ENCODE results near the gene ADGRG3. TPM values are rescaled to one million over a fixed set of nuclear protein-coding genes. Genes with fewer than 3 reads are reported as not detected.
A peak's percentile ranks its signal among the peaks of the same experiment; 100 is the strongest.

Gene ADGRG3
- total and polyA plus RNA-seq, 2 donors from 2014 or later: 0.17 to 1.8 TPM

DNA sequence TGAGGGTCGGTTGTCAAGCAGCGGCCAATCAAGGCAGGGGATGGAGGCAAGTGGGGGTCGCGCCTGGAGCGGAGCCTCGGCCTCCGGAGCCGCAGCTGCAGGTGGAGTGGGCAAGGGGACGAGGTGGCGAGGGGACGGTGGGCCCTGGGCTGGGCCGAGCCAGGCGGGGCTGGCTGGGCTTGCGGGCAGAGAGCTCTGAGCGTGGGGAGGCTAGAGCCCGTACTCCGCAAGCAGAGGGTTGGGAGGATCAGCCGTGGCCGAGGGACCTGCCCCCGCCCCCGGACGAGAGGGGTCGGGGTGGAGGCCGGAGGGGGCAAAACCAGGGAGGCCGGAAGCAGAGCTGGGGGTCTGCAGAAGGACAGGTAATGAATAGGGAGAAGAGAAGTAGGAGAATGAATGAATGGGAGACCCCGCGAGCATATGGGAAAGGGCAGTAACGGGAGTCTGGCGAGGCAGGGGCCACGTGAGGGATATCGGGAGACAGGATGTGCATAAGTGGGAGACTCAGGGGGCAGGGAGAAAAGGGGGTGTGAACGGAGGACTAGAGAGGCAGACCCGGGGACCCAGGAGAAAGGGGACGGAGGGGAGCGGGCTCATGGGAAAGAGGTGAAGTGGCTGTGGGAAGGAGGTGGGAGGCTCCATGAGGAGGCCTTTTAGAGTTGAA is 67.8 kb downstream of the ADGRG3 start, which contains the start of gene KATNB1:
TSS of gene KATNB1 (plus strand) at position 16 of the 664 bp plus-strand sequence. CDS start 1,474 bp downstream, outside the sequence.
- DNase-seq: peak in 4 of 5 donors; percentile 38 to 73 (median 59)

DNA sequence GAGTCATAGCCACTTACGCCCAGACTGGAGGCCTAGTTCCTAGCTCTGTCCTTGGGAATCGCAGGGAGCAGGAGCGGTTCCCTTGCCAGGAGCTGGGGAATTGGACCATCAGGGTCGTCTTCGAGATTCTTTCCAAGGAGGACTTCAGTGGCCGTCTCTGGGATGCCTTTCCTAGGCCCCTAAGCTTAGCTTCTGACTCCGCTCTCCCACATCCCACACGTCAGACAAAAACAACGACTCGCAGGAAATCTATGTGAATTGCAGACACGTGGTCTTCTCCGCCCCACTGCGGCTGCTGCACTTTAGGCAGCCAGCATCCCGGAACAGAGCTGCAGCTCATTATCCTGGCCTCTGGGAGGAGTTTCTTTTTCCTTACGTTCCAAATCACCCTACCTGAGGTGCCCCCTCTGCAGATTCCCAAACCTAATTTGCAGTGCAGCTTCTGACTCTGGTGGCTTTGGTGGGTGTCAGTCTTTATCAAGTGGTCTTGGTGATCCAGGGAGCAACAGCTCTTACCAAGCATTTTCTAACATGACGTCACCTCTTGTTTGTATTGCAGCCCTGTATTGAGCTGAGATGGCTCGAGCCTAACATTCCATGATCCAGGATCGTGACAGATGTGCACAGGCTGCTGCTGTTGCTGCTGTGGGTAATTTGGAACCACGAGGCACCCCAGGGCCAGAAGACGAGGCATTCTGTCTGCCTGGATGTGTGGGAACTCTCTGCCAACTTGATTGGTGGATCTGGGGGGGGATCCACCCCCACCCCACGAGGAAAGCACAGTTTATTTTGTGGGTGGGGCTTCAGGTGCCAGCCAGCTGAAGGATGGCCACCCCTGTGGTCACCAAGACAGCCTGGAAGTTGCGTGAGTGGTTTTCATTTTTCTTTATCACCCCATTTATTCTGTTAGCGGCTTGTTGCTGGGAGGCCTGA is 68.6 kb downstream of the ADGRG3 start:
- peak overlapping the region; percentile 43 to 53 (median 49) for H3K9ac ChIP-seq (ENCODE audit: low read length in 3 of 3)
- peaks cover 0 to 15% (median 15%) of the 10 kb centered on the region in 3 donors for H3K4me1 ChIP-seq (ENCODE audit: control insufficient read depth in 2 of 3, insufficient read depth in 2 of 3, low read depth in 1 of 3, low read length in 3 of 3)
- TF ChIP-seq, protein P1, sequence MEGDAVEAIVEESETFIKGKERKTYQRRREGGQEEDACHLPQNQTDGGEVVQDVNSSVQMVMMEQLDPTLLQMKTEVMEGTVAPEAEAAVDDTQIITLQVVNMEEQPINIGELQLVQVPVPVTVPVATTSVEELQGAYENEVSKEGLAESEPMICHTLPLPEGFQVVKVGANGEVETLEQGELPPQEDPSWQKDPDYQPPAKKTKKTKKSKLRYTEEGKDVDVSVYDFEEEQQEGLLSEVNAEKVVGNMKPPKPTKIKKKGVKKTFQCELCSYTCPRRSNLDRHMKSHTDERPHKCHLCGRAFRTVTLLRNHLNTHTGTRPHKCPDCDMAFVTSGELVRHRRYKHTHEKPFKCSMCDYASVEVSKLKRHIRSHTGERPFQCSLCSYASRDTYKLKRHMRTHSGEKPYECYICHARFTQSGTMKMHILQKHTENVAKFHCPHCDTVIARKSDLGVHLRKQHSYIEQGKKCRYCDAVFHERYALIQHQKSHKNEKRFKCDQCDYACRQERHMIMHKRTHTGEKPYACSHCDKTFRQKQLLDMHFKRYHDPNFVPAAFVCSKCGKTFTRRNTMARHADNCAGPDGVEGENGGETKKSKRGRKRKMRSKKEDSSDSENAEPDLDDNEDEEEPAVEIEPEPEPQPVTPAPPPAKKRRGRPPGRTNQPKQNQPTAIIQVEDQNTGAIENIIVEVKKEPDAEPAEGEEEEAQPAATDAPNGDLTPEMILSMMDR (IDR thresholded peaks at IDR 0.05; ENCODE audit: borderline replicate concordance, extremely low read depth, insufficient read depth): no peak
- DNase-seq: peak; percentile 74 to 88 (median 84)
- intact Hi-C loops (cut with DNase I): no loop called here
- FAIRE-seq: no peak
- H3K4me3 ChIP-seq (ENCODE audit: low read length in 3 of 3): peak overlapping the region; percentile 74 to 84 (median 80)
- no peaks in the 10 kb centered on the region for H3K36me3 ChIP-seq (ENCODE audit: control insufficient read depth in 2 of 3, insufficient read depth in 3 of 3, low read length in 3 of 3)
- no peaks in the 10 kb centered on the region for H3K27me3 ChIP-seq (ENCODE audit: control insufficient read depth, insufficient read depth, low read length)
- peak overlapping the region; percentile 41 to 48 for H3K27ac ChIP-seq (ENCODE audit: low read depth in 2 of 2, low read length in 2 of 2)
- no peaks in the 10 kb centered on the region for H3K9me3 ChIP-seq (ENCODE audit: control insufficient read depth in 2 of 3, insufficient read depth in 1 of 3, low read length in 3 of 3)

More for the DNA sequence above, 67.8 kb downstream of the ADGRG3 start, which contains the start of gene KATNB1:
- Histone ChIP-seq H3K4me3 (ENCODE audit: low read length in 3 of 3) (peak within 1 kb of the TSS; percentile 82 to 96 (median 84)), H3K4me1 (ENCODE audit: control insufficient read depth in 2 of 3, insufficient read depth in 2 of 3, low read depth in 1 of 3, low read length in 3 of 3) (peaks cover 0 to 15% (median 15%) of the 10 kb centered on the region in 3 donors), H3K36me3 (ENCODE audit: control insufficient read depth in 2 of 3, insufficient read depth in 3 of 3, low read length in 3 of 3) (no peaks in the 10 kb centered on the region), H3K27me3 (ENCODE audit: control insufficient read depth, insufficient read depth, low read length) (no peaks in the 10 kb centered on the region), H3K9me3 (ENCODE audit: control insufficient read depth in 2 of 3, insufficient read depth in 1 of 3, low read length in 3 of 3) (no peaks in the 10 kb centered on the region), H3K9ac (ENCODE audit: low read length in 3 of 3) (peak within 1 kb of the TSS; percentile 76 to 96 (median 89)), H3K27ac (ENCODE audit: low read depth in 2 of 2, low read length in 2 of 2) (peak within 1 kb of the TSS; percentile 73 to 92)
- TF ChIP-seq, protein P1 (IDR thresholded peaks at IDR 0.05; ENCODE audit: borderline replicate concordance, extremely low read depth, insufficient read depth): no peak
- intact Hi-C loops (cut with DNase I): no loop called here
- no peak for FAIRE-seq

DNA sequence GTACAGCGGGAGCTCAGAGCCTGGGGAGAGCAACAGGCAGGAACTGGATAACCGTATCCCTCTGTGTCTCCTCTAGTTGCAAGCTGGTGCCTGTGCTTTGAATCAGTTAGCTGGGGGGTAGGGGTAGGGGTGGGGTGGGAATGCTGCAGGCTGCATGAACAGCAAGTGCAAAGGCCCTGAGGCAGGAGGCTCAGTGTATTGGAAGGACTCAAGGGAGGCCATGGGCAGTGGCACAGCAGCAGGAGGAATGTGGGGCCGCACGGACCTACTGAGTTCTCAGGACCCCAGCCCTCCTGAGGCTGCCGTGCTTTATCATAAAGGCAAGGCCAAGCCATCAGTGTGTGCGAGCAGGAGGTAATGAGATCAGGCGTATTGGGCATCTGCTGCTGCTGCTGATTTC is 70.7 kb downstream of the ADGRG3 start:
- H3K4me1 ChIP-seq (ENCODE audit: control insufficient read depth in 2 of 3, insufficient read depth in 2 of 3, low read depth in 1 of 3, low read length in 3 of 3): peaks cover 0 to 15% (median 15%) of the 10 kb centered on the region in 3 donors
- H3K36me3 ChIP-seq (ENCODE audit: control insufficient read depth in 2 of 3, insufficient read depth in 3 of 3, low read length in 3 of 3): no peaks in the 10 kb centered on the region
- TF ChIP-seq, protein P1 (IDR thresholded peaks at IDR 0.05; ENCODE audit: borderline replicate concordance, extremely low read depth, insufficient read depth): no peak
- intact Hi-C loops (cut with DNase I): no loop called here
- H3K27me3 ChIP-seq (ENCODE audit: control insufficient read depth, insufficient read depth, low read length): no peaks in the 10 kb centered on the region
- no peak overlapping the region for H3K27ac ChIP-seq (ENCODE audit: low read depth in 2 of 2, low read length in 2 of 2)
- no peak overlapping the region for H3K4me3 ChIP-seq (ENCODE audit: low read length in 3 of 3)
- no peaks in the 10 kb centered on the region for H3K9me3 ChIP-seq (ENCODE audit: control insufficient read depth in 2 of 3, insufficient read depth in 1 of 3, low read length in 3 of 3)
- FAIRE-seq (no peak), DNase-seq (no peak)
- no peak overlapping the region for H3K9ac ChIP-seq (ENCODE audit: low read length in 3 of 3)

Other genes starting within 250 kb of the ADGRG3 start
- gene CIAPIN1, start 220.9 kb upstream of the ADGRG3 start, total RNA-seq: 53.6 TPM
- gene CIAPIN1, start 220.9 kb upstream of the ADGRG3 start, polyA plus RNA-seq (ENCODE audit: insufficient read depth, low read depth, low replicate concordance): 56.3 TPM
- 78.0 TPM for gene COQ9, start 220.8 kb upstream of the ADGRG3 start, total RNA-seq
- gene COQ9, start 220.8 kb upstream of the ADGRG3 start, polyA plus RNA-seq (ENCODE audit: insufficient read depth, low read depth, low replicate concordance): 200 TPM
- 58.9 TPM for gene POLR2C, start 205.6 kb upstream of the ADGRG3 start, total RNA-seq
- gene POLR2C, start 205.6 kb upstream of the ADGRG3 start, polyA plus RNA-seq (ENCODE audit: insufficient read depth, low read depth, low replicate concordance): 68.9 TPM
- gene DOK4, start 181.8 kb upstream of the ADGRG3 start, total RNA-seq: 63.7 TPM
- 57.2 TPM for gene DOK4, start 181.8 kb upstream of the ADGRG3 start, polyA plus RNA-seq (ENCODE audit: insufficient read depth, low read depth, low replicate concordance)
- gene CCDC102A, start 131.7 kb upstream of the ADGRG3 start, total RNA-seq: 11.9 TPM
- gene CCDC102A, start 131.7 kb upstream of the ADGRG3 start, polyA plus RNA-seq (ENCODE audit: insufficient read depth, low read depth, low replicate concordance): 5.7 TPM
- gene ADGRG5, start 125.7 kb upstream of the ADGRG3 start, total RNA-seq: 2.2 TPM
- 0.15 TPM for gene ADGRG5, start 125.7 kb upstream of the ADGRG3 start, polyA plus RNA-seq (ENCODE audit: insufficient read depth, low read depth, low replicate concordance)
- gene ADGRG1, start 39.7 kb upstream of the ADGRG3 start, total RNA-seq: 351 TPM
- 188 TPM for gene ADGRG1, start 39.7 kb upstream of the ADGRG3 start, polyA plus RNA-seq (ENCODE audit: insufficient read depth, low read depth, low replicate concordance)
- gene DRC7, start 26.5 kb downstream of the ADGRG3 start, total RNA-seq: 3.2 TPM
- gene DRC7, start 26.5 kb downstream of the ADGRG3 start, polyA plus RNA-seq (ENCODE audit: insufficient read depth, low read depth, low replicate concordance): 1.8 TPM
- 14.5 TPM for gene KATNB1, start 67.5 kb downstream of the ADGRG3 start, total RNA-seq
- 13.9 TPM for gene KATNB1, start 67.5 kb downstream of the ADGRG3 start, polyA plus RNA-seq (ENCODE audit: insufficient read depth, low read depth, low replicate concordance)
- 109 TPM for gene KIFC3, start 134.2 kb downstream of the ADGRG3 start, total RNA-seq
- 74.9 TPM for gene KIFC3, start 134.2 kb downstream of the ADGRG3 start, polyA plus RNA-seq (ENCODE audit: insufficient read depth, low read depth, low replicate concordance)

All from kidney (tissue), 14 donors.